ENCODE data around the gene LNP1. TPM values are rescaled to one million over a fixed set of nuclear protein-coding genes. Genes with fewer than 3 reads are reported as not detected.

Gene LNP1
- total and polyA plus RNA-seq, 9 of the 15 experiments (the other 6 are each of a cell fraction or from before 2014, with no cell fraction given): 1.9 to 5.2 (median 4.5) TPM

- Histone ChIP-seq H4K20me1 (replicated peaks; ENCODE audit: control insufficient read depth, insufficient read depth, low read length) (no peaks in the 10 kb centered on the region), H3K79me2 (ENCODE audit: control insufficient read depth, insufficient read depth, low read length) (no peaks in the 10 kb centered on the region), H3K4me1 (replicated peaks in 1 of 2; ENCODE audit: control insufficient read depth in 2 of 2, insufficient read depth in 2 of 2, low read length in 2 of 2) (no peaks in the 10 kb centered on the region), H3K36me3 (ENCODE audit: control insufficient read depth, insufficient read depth, low read length) (peaks cover 88% of the 10 kb centered on the region), H3K27me3 (ENCODE audit: control insufficient read depth in 2 of 2, insufficient read depth in 2 of 2, low read length in 2 of 2) (no peaks in the 10 kb centered on the region), H3K27ac (ENCODE audit: extremely low read depth, low read depth, low read length) (no peak overlapping the region), H3K4me3 (no peak overlapping the region), H3K9me1 (ENCODE audit: control insufficient read depth, insufficient read depth, low read length) (no peaks in the 10 kb centered on the region), H3K4me2 (ENCODE audit: insufficient read depth, low read length) (no peak overlapping the region), H3K9me3 (replicated peaks; ENCODE audit: control insufficient read depth, insufficient read depth, low read depth, low read length) (no peaks in the 10 kb centered on the region), H2AFZ (ENCODE audit: low read depth, low read length) (no peak overlapping the region), H3K9ac (ENCODE audit: insufficient read depth in 1 of 2, low read depth in 2 of 2, low read length in 2 of 2) (no peak overlapping the region)
- DNase-seq (ENCODE audit: extremely low read depth in 1 of 4, low spot score in 3 of 4) (no peak), ATAC-seq (no peak), FAIRE-seq (no peak)
- BruUV-seq (replicated peaks): no TSS peak
- in situ Hi-C loops (cut with MboI): no loop called here
- ChIA-PET CTCF (ENCODE audit: low intra/inter-chr PET ratio) (no interaction called here), POLR2A (interaction anchor here (0.6 kb wide), 1 partner anchor 9 kb away, joined by 3 read pairs; no protein-coding TSS in a partner anchor)
- intact Hi-C loops (cut with micrococcal nuclease): no loop called here
- 86% methylated on average over 4 of the region's 4 CpGs for WGBS (ENCODE audit: insufficient coverage, low coverage, missing lambda C conversion rate)
- TF ChIP-seq TFAP4 (CRISPR knock-in tag; IDR thresholded peaks at IDR 0.05; ENCODE audit: borderline replicate concordance) (no peak), ZNF212 (CRISPR knock-in tag; IDR thresholded peaks at IDR 0.05) (no peak), AFF4 (CRISPR knock-in tag; IDR thresholded peaks at IDR 0.05) (no peak), MNT (conservative IDR thresholded peaks at IDR 0.05) (no peak), IRF1 (CRISPR knock-in tag; IDR thresholded peaks at IDR 0.05; ENCODE audit: borderline replicate concordance) (no peak)
Measured at GRCh38 chr3:100376301-100376700, 25.0 kb upstream of the LNP1 start.

Measured in K562 (cell line).